GM18499 (cell line): ENCODE data around the gene VPS51.

Source experiments
- ATAC-seq: cut with Tn5 transposase; IDR thresholded peaks from one replicate; pipeline ENCODE4 v1.9.1; 2021; ENCODE audit warnings: moderate number of reproducible peaks; ENCODE audit not compliant: insufficient read depth, unreplicated experiment

VPS51 gene

GRCh38 chr11:65160643-65161042 lies 64.6 kb downstream of the VPS51 start:
- no peak for ATAC-seq
